ENCODE measurements around the gene SIVA1. TPM values are rescaled to one million over a fixed set of nuclear protein-coding genes. Genes with fewer than 3 reads are reported as not detected.

The SIVA1 gene
- total RNA-seq, 1 donor from 2014 or later: 52.3 TPM

DNA sequence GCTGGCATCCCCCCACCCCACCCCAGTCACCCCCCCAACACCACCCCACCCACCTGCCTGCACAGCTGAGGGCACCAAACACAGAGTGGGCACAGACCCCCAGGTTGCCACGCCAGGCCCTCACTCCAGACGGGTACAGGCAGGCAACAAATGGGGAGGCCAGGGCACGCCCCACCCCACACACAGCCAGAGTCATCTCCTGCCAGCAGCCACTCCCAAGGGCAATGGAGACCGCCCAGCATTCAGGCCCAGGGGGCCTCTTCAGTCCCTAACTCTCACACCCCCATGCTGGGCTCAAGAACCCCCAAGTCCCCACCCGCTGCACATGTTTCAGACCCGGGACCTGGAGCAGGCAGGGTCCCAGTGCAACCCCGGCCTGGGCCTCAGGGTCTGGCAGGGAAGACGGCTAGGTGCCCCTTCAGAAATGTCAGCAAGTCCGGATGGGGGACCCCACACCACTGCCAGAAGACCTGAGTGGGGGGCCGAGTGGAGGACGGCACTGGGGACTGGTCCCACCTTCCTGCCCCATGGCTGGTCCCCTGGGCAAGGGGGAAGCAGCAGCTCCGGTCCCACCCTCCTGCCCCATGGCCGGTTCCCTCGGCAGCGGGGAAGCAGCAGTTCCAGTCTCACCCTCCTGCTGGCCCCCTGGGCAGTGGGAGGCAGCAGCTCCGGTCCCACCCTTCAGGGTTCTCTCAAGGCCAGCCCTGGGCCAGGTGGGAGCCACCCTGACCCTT, 30.7 kb downstream of the SIVA1 start:
- DNase-seq (ENCODE audit: extremely low spot score, unreplicated experiment): no peak
- no peaks in the 10 kb centered on the region for H3K36me3 Mint-ChIP-seq (ENCODE audit: unreplicated experiment)
- no peak overlapping the region for H3K4me3 Mint-ChIP-seq (ENCODE audit: unreplicated experiment)
- H3K27ac Mint-ChIP-seq (ENCODE audit: unreplicated experiment): no peak overlapping the region
- TF ChIP-seq, protein P1, sequence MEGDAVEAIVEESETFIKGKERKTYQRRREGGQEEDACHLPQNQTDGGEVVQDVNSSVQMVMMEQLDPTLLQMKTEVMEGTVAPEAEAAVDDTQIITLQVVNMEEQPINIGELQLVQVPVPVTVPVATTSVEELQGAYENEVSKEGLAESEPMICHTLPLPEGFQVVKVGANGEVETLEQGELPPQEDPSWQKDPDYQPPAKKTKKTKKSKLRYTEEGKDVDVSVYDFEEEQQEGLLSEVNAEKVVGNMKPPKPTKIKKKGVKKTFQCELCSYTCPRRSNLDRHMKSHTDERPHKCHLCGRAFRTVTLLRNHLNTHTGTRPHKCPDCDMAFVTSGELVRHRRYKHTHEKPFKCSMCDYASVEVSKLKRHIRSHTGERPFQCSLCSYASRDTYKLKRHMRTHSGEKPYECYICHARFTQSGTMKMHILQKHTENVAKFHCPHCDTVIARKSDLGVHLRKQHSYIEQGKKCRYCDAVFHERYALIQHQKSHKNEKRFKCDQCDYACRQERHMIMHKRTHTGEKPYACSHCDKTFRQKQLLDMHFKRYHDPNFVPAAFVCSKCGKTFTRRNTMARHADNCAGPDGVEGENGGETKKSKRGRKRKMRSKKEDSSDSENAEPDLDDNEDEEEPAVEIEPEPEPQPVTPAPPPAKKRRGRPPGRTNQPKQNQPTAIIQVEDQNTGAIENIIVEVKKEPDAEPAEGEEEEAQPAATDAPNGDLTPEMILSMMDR (IDR thresholded peaks at IDR 0.05): no peak
- no peaks in the 10 kb centered on the region for H3K27me3 Mint-ChIP-seq (ENCODE audit: unreplicated experiment)
- H3K4me1 Mint-ChIP-seq (ENCODE audit: unreplicated experiment): peaks cover 13% of the 10 kb centered on the region
- no peaks in the 10 kb centered on the region for H3K9me3 Mint-ChIP-seq (ENCODE audit: unreplicated experiment)

GRCh38 chr14:104784218-104784568, 31.2 kb downstream of the SIVA1 start:
- no peaks in the 10 kb centered on the region for H3K36me3 Mint-ChIP-seq (ENCODE audit: unreplicated experiment)
- TF ChIP-seq, protein P1 (IDR thresholded peaks at IDR 0.05): no peak
- peaks cover 13% of the 10 kb centered on the region for H3K4me1 Mint-ChIP-seq (ENCODE audit: unreplicated experiment)
- H3K27me3 Mint-ChIP-seq (ENCODE audit: unreplicated experiment): no peaks in the 10 kb centered on the region
- no peaks in the 10 kb centered on the region for H3K9me3 Mint-ChIP-seq (ENCODE audit: unreplicated experiment)
- H3K4me3 Mint-ChIP-seq (ENCODE audit: unreplicated experiment): no peak overlapping the region
- no peak overlapping the region for H3K27ac Mint-ChIP-seq (ENCODE audit: unreplicated experiment)
- no peak for DNase-seq (ENCODE audit: extremely low spot score, unreplicated experiment)

DNA sequence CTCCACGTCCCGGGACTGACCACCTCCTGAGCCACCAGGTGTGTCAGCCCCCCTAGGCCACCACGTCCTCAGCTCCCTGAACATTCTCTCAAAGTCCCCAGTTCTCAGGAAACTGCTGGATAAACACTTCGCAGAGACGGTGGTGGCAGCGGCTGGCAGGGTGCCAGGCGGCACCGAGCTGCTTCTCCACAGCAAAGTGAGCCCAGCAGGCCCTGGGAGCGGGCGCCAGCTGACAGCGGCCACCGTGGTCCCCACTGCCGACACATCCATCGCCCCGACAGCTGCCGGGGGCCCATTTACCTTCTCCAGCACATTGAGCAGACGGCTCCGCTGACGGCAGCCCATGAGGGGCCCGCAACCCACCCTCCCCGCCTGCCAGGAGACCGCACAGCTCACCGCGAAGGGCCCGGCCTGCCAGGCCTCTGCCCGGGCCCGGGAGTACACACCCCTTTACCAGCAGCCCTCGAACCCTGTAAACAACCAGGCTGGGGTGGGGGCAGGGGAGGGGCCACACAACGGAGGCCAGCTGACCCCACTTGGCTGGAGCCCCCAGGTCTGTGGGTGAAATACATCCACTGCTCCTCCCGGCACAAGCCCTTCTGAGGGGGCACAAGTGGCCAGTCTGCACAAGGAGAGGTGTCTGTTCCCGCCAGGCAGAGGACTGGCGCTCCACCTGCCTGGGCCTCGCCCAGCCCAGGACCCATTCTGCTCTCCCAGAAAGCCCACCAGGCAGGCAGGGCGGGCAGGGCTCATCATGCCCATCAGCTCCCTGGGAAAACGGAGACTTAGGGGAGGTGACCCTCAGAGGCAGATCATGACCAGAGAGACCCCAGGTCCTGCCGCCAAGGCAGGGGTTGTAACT, 32.1 kb downstream of the SIVA1 start:
- Mint-ChIP-seq H3K4me1 (ENCODE audit: unreplicated experiment) (peaks cover 13% of the 10 kb centered on the region), H3K36me3 (ENCODE audit: unreplicated experiment) (no peaks in the 10 kb centered on the region), H3K9me3 (ENCODE audit: unreplicated experiment) (no peaks in the 10 kb centered on the region), H3K4me3 (ENCODE audit: unreplicated experiment) (no peak overlapping the region), H3K27ac (ENCODE audit: unreplicated experiment) (no peak overlapping the region), H3K27me3 (ENCODE audit: unreplicated experiment) (no peaks in the 10 kb centered on the region)
- no peak for DNase-seq (ENCODE audit: extremely low spot score, unreplicated experiment)
- TF ChIP-seq, protein P1 (IDR thresholded peaks at IDR 0.05): no peak

GRCh38 chr14:104785708-104786080, 32.7 kb downstream of the SIVA1 start:
- Mint-ChIP-seq H3K27ac (ENCODE audit: unreplicated experiment) (no peak overlapping the region), H3K36me3 (ENCODE audit: unreplicated experiment) (no peaks in the 10 kb centered on the region), H3K4me1 (ENCODE audit: unreplicated experiment) (peaks cover 13% of the 10 kb centered on the region), H3K27me3 (ENCODE audit: unreplicated experiment) (no peaks in the 10 kb centered on the region), H3K9me3 (ENCODE audit: unreplicated experiment) (no peaks in the 10 kb centered on the region), H3K4me3 (ENCODE audit: unreplicated experiment) (no peak overlapping the region)
- TF ChIP-seq, protein P1 (IDR thresholded peaks at IDR 0.05): no peak
- DNase-seq (ENCODE audit: extremely low spot score, unreplicated experiment): no peak

GRCh38 chr14:104786091-104786586, 33.2 kb downstream of the SIVA1 start:
- Mint-ChIP-seq H3K9me3 (ENCODE audit: unreplicated experiment) (no peaks in the 10 kb centered on the region), H3K27me3 (ENCODE audit: unreplicated experiment) (no peaks in the 10 kb centered on the region), H3K36me3 (ENCODE audit: unreplicated experiment) (no peaks in the 10 kb centered on the region), H3K27ac (ENCODE audit: unreplicated experiment) (no peak overlapping the region), H3K4me1 (ENCODE audit: unreplicated experiment) (peaks cover 13% of the 10 kb centered on the region), H3K4me3 (ENCODE audit: unreplicated experiment) (no peak overlapping the region)
- DNase-seq (ENCODE audit: extremely low spot score, unreplicated experiment): no peak
- TF ChIP-seq, protein P1 (IDR thresholded peaks at IDR 0.05): no peak

Data from osteocyte (in vitro differentiated cells).